Lower lobe of right lung (tissue), 2 donors: ENCODE data around the gene MRPL33. TPM values are rescaled to one million over a fixed set of nuclear protein-coding genes. Genes with fewer than 3 reads are reported as not detected.
A peak's percentile ranks its signal among the peaks of the same experiment; 100 is the strongest.

Source experiments
- ATAC-seq, 2 donors: fragments of 200-7000 bp; cut with Tn5 transposase; one replicate each; pipeline ENCODE4 v1.9.1; 2020 to 2022; ENCODE audit warnings: mild to moderate bottlenecking in 2 of 2, moderate library complexity in 2 of 2
- DNase-seq: peaks from one replicate; pipeline ENCODE4 v3.0.0-alpha.2; 2020
- H3K27ac ChIP-seq: fragments of 200-600 bp; one replicate; pipeline ENCODE4 v1.8.0; 2022
- H3K27me3 ChIP-seq: fragments of 200-600 bp; one replicate; pipeline ENCODE4 v1.8.0; 2022; ENCODE audit warnings: low read depth
- H3K36me3 ChIP-seq: fragments of 200-600 bp; one replicate; pipeline ENCODE4 v1.8.0; 2022; ENCODE audit warnings: mild to moderate bottlenecking
- H3K4me1 ChIP-seq: fragments of 200-600 bp; one replicate; pipeline ENCODE4 v1.8.0; 2022
- H3K4me3 ChIP-seq: fragments of 200-600 bp; one replicate; pipeline ENCODE4 v1.8.0; 2022; ENCODE audit warnings: mild to moderate bottlenecking
- H3K9me3 ChIP-seq: fragments of 200-600 bp; one replicate; pipeline ENCODE4 v1.8.0; 2022
- intact Hi-C: fragments of 100-400 bp; cut with DNase I; formaldehyde crosslinking; loops from one replicate; pipeline ENCODE4 v1.11.0; 2022
- total RNA-seq: library from RNA; stranded (reverse); fragmentation: NEBNext Ultra II Directional; extraction: Animal tissue kit (Norgen Biotek cat#: 25700); gene quantifications from one replicate; pipeline ENCODE4 v1.2.1, GENCODE V29; 2021
- TF ChIP-seq, protein P1 (sequence below): fragments of 200-600 bp; IDR thresholded peaks from one replicate; pipeline ENCODE4 v1.8.0; 2022; ENCODE audit warnings: antibody characterized with exemption, mild to moderate bottlenecking
- donor health status: DM: no; HTN: yes; CAD: no; lungs with severe emphysema.

Gene MRPL33
- total RNA-seq, 1 donor from 2014 or later: 93.3 TPM

DNA sequence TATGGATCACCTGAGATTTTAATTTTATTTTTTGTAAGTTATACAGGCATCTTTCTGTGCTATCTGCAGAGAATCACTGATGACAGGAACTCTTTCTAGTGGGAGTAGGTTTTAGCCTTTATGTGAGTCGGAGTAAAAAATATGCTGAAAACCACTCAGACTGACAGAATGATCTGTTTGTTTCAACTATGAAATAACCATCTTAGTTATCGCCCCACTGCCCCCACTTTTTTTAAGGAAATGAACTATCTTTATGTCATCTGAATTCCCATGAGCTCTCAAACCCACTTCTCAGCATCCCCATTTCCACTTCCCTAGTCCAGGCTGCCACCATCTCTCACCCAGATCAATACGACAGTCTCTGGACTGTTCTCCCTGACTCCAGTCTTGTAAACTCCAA, 38.9 kb downstream of the MRPL33 start:
- no peaks in the 10 kb centered on the region for H3K9me3 ChIP-seq
- ATAC-seq (no peak), DNase-seq (no peak)
- H3K27me3 ChIP-seq: no peaks in the 10 kb centered on the region
- H3K4me3 ChIP-seq: no peak overlapping the region
- TF ChIP-seq, protein P1, sequence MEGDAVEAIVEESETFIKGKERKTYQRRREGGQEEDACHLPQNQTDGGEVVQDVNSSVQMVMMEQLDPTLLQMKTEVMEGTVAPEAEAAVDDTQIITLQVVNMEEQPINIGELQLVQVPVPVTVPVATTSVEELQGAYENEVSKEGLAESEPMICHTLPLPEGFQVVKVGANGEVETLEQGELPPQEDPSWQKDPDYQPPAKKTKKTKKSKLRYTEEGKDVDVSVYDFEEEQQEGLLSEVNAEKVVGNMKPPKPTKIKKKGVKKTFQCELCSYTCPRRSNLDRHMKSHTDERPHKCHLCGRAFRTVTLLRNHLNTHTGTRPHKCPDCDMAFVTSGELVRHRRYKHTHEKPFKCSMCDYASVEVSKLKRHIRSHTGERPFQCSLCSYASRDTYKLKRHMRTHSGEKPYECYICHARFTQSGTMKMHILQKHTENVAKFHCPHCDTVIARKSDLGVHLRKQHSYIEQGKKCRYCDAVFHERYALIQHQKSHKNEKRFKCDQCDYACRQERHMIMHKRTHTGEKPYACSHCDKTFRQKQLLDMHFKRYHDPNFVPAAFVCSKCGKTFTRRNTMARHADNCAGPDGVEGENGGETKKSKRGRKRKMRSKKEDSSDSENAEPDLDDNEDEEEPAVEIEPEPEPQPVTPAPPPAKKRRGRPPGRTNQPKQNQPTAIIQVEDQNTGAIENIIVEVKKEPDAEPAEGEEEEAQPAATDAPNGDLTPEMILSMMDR: no peak
- H3K36me3 ChIP-seq: no peaks in the 10 kb centered on the region
- intact Hi-C loops: no loop called here
- H3K4me1 ChIP-seq: peaks cover 11% of the 10 kb centered on the region
- H3K27ac ChIP-seq: no peak overlapping the region

DNA sequence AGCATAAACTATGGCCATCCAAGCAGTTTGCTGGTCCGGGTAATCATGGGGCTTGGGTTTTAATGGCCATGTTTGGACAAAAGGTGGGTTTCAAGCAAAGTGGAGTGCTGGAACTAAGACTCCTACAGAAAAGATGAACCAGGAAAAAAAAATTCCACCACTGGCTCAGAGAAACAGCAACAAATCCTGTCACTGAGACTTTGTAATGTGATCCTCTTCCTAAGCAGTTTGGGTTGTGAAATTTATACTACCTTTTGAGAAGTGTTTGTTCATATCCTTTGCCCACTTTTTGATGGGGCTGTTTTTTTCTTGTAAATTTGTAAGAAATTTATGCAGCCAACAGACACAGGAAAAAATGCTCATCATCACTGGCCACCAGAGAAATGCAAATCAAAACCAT, 40.2 kb downstream of the MRPL33 start:
- DNase-seq: no peak
- ATAC-seq: no peak
- intact Hi-C loops: no loop called here
- Histone ChIP-seq H3K9me3 (no peaks in the 10 kb centered on the region), H3K27ac (no peak overlapping the region), H3K36me3 (no peaks in the 10 kb centered on the region), H3K27me3 (no peaks in the 10 kb centered on the region), H3K4me1 (peaks cover 11% of the 10 kb centered on the region), H3K4me3 (no peak overlapping the region)
- TF ChIP-seq, protein P1: no peak

DNA sequence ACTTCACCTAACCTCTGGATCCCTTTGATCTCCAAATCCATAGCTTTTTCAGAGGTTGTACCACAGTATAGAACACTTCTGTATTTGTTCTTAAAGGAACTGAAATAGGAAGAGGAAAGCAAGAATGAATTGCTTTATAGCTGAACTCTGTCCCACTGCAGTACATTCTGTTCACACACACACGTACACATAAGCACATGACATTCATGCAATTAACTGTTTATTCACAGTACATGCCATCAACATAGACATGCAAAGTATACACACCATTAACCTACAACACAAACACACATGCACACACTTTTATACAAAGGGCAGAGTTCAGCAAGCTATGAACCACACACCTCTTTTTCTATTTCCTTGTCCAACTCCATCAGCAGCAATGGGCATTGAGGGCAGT, 43.2 kb downstream of the MRPL33 start:
- DNase-seq (no peak), ATAC-seq (no peak)
- TF ChIP-seq, protein P1: no peak
- Histone ChIP-seq H3K4me1 (peaks cover 6% of the 10 kb centered on the region), H3K36me3 (no peaks in the 10 kb centered on the region), H3K27me3 (no peaks in the 10 kb centered on the region), H3K4me3 (no peak overlapping the region), H3K27ac (no peak overlapping the region), H3K9me3 (no peaks in the 10 kb centered on the region)
- intact Hi-C loops: no loop called here

DNA sequence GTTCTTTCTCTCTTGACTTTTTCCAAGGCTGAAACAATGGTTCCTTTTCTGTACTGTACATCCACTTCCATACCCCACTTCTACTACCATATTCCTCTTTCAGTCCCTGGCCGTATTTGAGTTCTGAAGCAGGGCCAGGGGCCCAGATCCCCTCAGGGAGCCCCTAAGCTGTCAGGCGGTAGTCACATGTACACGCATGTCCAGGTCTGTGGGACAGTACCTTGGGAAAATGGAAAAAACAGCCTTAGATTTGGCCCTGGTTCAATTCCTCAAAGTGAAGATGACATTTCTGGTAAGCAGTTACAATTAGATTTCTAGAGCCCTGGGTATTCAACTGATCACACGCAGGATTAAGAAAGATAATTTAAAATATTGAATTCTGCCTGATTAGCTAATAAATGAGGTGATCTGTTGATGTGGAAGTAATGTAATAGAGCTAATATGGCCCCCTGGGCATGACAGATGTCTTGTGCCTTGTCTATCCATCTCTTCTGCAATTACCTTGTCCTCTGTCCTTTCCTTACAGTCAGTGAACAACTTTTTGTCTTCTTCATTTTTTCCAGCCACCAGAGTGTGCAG, 44.4 kb downstream of the MRPL33 start:
- ATAC-seq: no peak
- no peak for DNase-seq
- H3K4me1 ChIP-seq: no peaks in the 10 kb centered on the region
- TF ChIP-seq, protein P1: no peak
- no peaks in the 10 kb centered on the region for H3K27me3 ChIP-seq
- no peak overlapping the region for H3K4me3 ChIP-seq
- intact Hi-C loops: no loop called here
- no peaks in the 10 kb centered on the region for H3K9me3 ChIP-seq
- H3K36me3 ChIP-seq: no peaks in the 10 kb centered on the region
- no peak overlapping the region for H3K27ac ChIP-seq

DNA sequence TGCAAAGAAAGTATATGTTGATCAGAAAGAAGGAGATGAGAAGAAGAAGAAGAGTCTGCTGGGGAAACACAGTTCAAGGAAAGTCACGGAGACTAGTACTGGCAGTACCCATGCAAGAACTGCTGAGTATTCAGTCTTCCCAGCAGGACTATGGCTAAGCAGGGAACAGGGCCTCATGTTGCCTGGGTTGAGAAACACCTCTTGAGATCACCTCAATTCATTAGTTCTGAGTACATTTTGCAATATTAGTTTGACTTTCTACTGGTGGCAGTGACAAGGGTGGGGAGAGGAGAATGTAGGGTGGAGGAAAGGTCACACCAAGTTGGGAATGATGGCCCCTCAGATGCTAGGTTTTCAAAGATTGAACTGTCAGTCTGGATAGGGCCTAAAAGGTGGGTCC, 50.5 kb downstream of the MRPL33 start:
- peak; percentile 86 to 93 for ATAC-seq
- TF ChIP-seq, protein P1: no peak
- Histone ChIP-seq H3K9me3 (peaks cover 6% of the 10 kb centered on the region), H3K27ac (no peak overlapping the region), H3K4me3 (no peak overlapping the region), H3K36me3 (no peaks in the 10 kb centered on the region), H3K4me1 (no peaks in the 10 kb centered on the region), H3K27me3 (no peaks in the 10 kb centered on the region)
- intact Hi-C loops: no loop called here
- no peak for DNase-seq
